DOHH2 (cell line): ENCODE measurements around the gene TMPRSS7.

Source experiments
- H3F3A ChIP-seq: fragments of 200-600 bp; sonication (generic), shearing (Covaris generic); 2 replicates; pipeline ENCODE4 v1.6.0; 2016; ENCODE audit warnings: antibody characterized with exemption, mild to moderate bottlenecking; ENCODE audit not compliant: control insufficient read depth, insufficient read depth
- H3K27ac ChIP-seq: fragments of 200-600 bp; sonication (generic); 2 replicates; pipeline ENCODE4 v1.5.1; 2014; ENCODE audit warnings: low read depth, mild to moderate bottlenecking, low read length, moderate library complexity
- H3K27me3 ChIP-seq: fragments of 200-600 bp; sonication (generic); 2 replicates; pipeline ENCODE4 v1.6.1; 2014; ENCODE audit warnings: mild to moderate bottlenecking, low read length, mixed read lengths; ENCODE audit not compliant: control insufficient read depth
- H3K36me3 ChIP-seq: fragments of 200-600 bp; sonication (generic); 2 replicates; pipeline ENCODE4 v1.6.1; 2014; ENCODE audit warnings: mild to moderate bottlenecking, low read length, moderate library complexity, mixed read lengths; ENCODE audit not compliant: control insufficient read depth
- H3K4me1 ChIP-seq: fragments of 200-600 bp; sonication (generic); 2 replicates; pipeline ENCODE4 v1.6.1; 2014; ENCODE audit warnings: mild to moderate bottlenecking, low read length, mixed read lengths; ENCODE audit not compliant: control insufficient read depth
- H3K4me2 ChIP-seq: fragments of 200-600 bp; sonication (generic); 2 replicates; pipeline ENCODE4 v1.6.0; 2014; ENCODE audit warnings: mild to moderate bottlenecking, low read length, moderate library complexity
- H3K4me3 ChIP-seq: fragments of 200-600 bp; sonication (generic); 2 replicates; pipeline ENCODE4 v1.5.1; 2014; ENCODE audit warnings: mild to moderate bottlenecking, low read length, mixed read lengths
- H3K79me2 ChIP-seq: fragments of 200-600 bp; sonication (generic); 2 replicates; pipeline ENCODE4 v1.6.1; 2014; ENCODE audit warnings: mild to moderate bottlenecking, low read length, mixed read lengths; ENCODE audit not compliant: control insufficient read depth
- H3K9me2 ChIP-seq: fragments of 200-600 bp; sonication (generic); replicated peaks from 2 replicates; pipeline ENCODE4 v1.6.1; 2014; ENCODE audit warnings: mild to moderate bottlenecking, low read length, mixed read lengths; ENCODE audit not compliant: control insufficient read depth
- H3K9me3 ChIP-seq: fragments of 200-600 bp; sonication (generic); 2 replicates; pipeline ENCODE4 v1.6.1; 2014; ENCODE audit warnings: antibody characterized with exemption, low read length, mixed read lengths; ENCODE audit not compliant: control insufficient read depth, insufficient read depth
- H4K20me1 ChIP-seq: fragments of 200-600 bp; sonication (generic); 2 replicates; pipeline ENCODE4 v1.6.0; 2014; ENCODE audit warnings: low read depth, mild to moderate bottlenecking, antibody characterized with exemption, low read length, moderate library complexity; ENCODE audit not compliant: control insufficient read depth, insufficient read depth
- EZH2phosphoT487 ChIP-seq: fragments of 200-600 bp; sonication (generic); IDR thresholded peaks from 2 replicates; pipeline ENCODE4 v1.6.1; 2017; ENCODE audit warnings: borderline replicate concordance, mild to moderate bottlenecking, antibody characterized with exemption, low read length, moderate library complexity, mixed read lengths
- TF ChIP-seq, protein P1 (sequence below): fragments of 200-600 bp; sonication (generic); IDR thresholded peaks from one replicate; pipeline ENCODE4 v1.5.1; 2014; ENCODE audit warnings: antibody characterized with exemption, mild to moderate bottlenecking, low read depth, low read length; ENCODE audit not compliant: poor library complexity, severe bottlenecking

The TMPRSS7 gene

DNA sequence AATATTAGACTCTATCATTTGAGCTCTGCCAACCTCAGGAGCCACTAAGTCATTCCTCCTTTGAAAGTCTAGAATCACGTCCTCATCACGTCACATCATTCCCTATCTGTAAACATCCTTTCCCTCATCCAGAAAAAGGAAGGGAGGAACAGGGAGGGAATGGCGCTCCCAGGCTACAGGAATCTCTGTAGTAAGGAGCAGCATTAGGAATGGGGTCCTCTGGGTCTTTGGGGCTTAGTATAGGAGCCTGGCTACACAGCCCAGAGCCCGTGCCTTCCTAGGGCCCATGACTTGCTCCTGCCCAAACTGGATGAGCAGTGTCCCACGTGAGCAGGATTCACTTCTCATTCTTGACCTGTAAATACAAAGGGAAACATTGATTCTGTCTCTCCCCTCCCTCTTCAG lies 34.2 kb upstream of the TMPRSS7 start:
- Histone ChIP-seq H4K20me1 (no peaks in the 10 kb centered on the region), H3F3A (no peaks in the 10 kb centered on the region), H3K79me2 (no peaks in the 10 kb centered on the region), H3K4me3 (no peak overlapping the region), H3K27ac (no peak overlapping the region), H3K4me1 (peaks cover 7% of the 10 kb centered on the region; the same call in 1 of the 2 replicates), H3K4me2 (no peak overlapping the region), H3K9me2 (no peaks in the 10 kb centered on the region), H3K27me3 (peaks cover 15% of the 10 kb centered on the region), H3K9me3 (no peaks in the 10 kb centered on the region), H3K36me3 (no peaks in the 10 kb centered on the region)
- TF ChIP-seq, protein P1, sequence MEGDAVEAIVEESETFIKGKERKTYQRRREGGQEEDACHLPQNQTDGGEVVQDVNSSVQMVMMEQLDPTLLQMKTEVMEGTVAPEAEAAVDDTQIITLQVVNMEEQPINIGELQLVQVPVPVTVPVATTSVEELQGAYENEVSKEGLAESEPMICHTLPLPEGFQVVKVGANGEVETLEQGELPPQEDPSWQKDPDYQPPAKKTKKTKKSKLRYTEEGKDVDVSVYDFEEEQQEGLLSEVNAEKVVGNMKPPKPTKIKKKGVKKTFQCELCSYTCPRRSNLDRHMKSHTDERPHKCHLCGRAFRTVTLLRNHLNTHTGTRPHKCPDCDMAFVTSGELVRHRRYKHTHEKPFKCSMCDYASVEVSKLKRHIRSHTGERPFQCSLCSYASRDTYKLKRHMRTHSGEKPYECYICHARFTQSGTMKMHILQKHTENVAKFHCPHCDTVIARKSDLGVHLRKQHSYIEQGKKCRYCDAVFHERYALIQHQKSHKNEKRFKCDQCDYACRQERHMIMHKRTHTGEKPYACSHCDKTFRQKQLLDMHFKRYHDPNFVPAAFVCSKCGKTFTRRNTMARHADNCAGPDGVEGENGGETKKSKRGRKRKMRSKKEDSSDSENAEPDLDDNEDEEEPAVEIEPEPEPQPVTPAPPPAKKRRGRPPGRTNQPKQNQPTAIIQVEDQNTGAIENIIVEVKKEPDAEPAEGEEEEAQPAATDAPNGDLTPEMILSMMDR, result no peak
- no peak for TF ChIP-seq EZH2phosphoT487

DNA sequence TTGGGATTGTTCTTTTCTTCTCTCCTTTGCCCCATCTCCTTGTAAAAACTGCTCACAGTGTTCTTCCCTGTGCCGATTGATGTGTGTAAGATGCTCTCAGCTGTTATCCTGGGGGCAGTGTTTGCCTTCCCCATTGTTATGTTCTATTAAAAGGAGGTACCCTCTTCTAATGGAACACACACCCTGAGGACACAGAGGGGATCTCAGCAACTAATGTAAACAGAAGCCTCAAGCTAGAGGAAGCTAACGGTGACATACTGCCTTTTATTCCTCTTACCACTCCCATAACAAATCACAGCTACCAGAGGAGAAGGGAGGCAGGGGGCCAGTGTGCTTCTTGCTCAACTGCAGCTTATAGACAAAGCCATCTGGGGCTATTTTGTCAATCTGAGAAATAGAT lies 33.6 kb upstream of the TMPRSS7 start:
- TF ChIP-seq, protein P1, result no peak
- no peak for TF ChIP-seq EZH2phosphoT487
- H3K4me3 ChIP-seq, result no peak overlapping the region

GRCh38 chr3:112001526-112001925 lies 33.0 kb upstream of the TMPRSS7 start:
- Histone ChIP-seq H3K9me2 (no peaks in the 10 kb centered on the region), H3K79me2 (no peaks in the 10 kb centered on the region), H3K9me3 (no peaks in the 10 kb centered on the region), H3K4me2 (no peak overlapping the region), H3K27me3 (peaks cover 15% of the 10 kb centered on the region), H3K4me1 (peaks cover 7% of the 10 kb centered on the region; the same call in 1 of the 2 replicates), H3K4me3 (no peak overlapping the region), H3F3A (no peaks in the 10 kb centered on the region), H3K27ac (no peak overlapping the region), H4K20me1 (no peaks in the 10 kb centered on the region), H3K36me3 (no peaks in the 10 kb centered on the region)
- TF ChIP-seq EZH2phosphoT487, result no peak
- TF ChIP-seq, protein P1, result no peak

More for the DNA sequence above, 33.6 kb upstream of the TMPRSS7 start:
- no peaks in the 10 kb centered on the region for H3K9me2 ChIP-seq
- H4K20me1 ChIP-seq, result no peaks in the 10 kb centered on the region
- peaks cover 15% of the 10 kb centered on the region for H3K27me3 ChIP-seq
- H3F3A ChIP-seq, result no peaks in the 10 kb centered on the region
- no peaks in the 10 kb centered on the region for H3K36me3 ChIP-seq
- H3K9me3 ChIP-seq, result no peaks in the 10 kb centered on the region
- no peak overlapping the region for H3K27ac ChIP-seq
- H3K79me2 ChIP-seq, result no peaks in the 10 kb centered on the region
- peaks cover 7% of the 10 kb centered on the region; the same call in 1 of the 2 replicates for H3K4me1 ChIP-seq
- no peak overlapping the region for H3K4me2 ChIP-seq
